OCI-LY7 (cell line): ENCODE results near the gene UTP14A.

Experiments used
- CTCF ChIP-seq: fragments of 200-600 bp; sonication (generic); conservative IDR thresholded peaks from 2 replicates; pipeline ENCODE4 v1.5.1; 2014; ENCODE audit warnings: mild to moderate bottlenecking, antibody characterized with exemption, low read length, moderate library complexity, mixed read lengths
- EZH2phosphoT487 ChIP-seq: fragments of 200-600 bp; sonication (generic); IDR thresholded peaks from 2 replicates; pipeline ENCODE4 v1.6.1; 2018; ENCODE audit warnings: low read depth, borderline replicate concordance, mild to moderate bottlenecking, mixed run types, antibody characterized with exemption, low read length, moderate library complexity, mixed read lengths

GRCh38 chrX:129976441-129976840 lies 70.5 kb downstream of the UTP14A start:
- no peak for TF ChIP-seq CTCF
- TF ChIP-seq EZH2phosphoT487: no peak
